ENCODE measurements around the gene MAGEB1.

The MAGEB1 gene

DNA sequence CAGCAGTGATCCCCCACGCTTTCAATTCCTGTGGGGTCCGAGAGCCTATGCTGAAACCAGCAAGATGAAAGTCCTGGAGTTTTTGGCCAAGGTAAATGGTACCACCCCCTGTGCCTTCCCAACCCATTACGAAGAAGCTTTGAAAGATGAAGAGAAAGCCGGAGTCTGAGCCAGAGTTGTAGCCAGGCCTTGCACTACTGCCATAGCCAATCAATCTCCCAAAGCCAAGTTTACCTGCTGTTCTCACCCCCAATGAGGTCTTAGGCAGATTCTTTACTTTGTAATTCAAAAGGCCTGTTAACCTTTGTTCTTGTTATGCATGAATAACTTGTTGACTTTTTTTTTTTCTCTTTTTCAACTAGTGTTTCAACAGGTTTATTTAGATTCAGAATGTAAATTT lies 27.6 kb upstream of the MAGEB1 start:
- no peak overlapping the region for H3K4ac ChIP-seq (ENCODE audit: low read depth, low read length)
- H3K36me3 ChIP-seq (ENCODE audit: control insufficient read depth in 1 of 2, insufficient read depth in 2 of 2, low read length in 2 of 2): no peaks in the 10 kb centered on the region
- no peak for DNase-seq
- no peak overlapping the region for H3K4me2 ChIP-seq (ENCODE audit: low read length)
- H3K79me1 ChIP-seq (ENCODE audit: low read length): no peaks in the 10 kb centered on the region
- H3K27ac ChIP-seq (ENCODE audit: low read depth, low read length): no peak overlapping the region
- WGBS (ENCODE audit: extremely low coverage, insufficient coverage, insufficient read length): no CpG with 5 or more reads among the region's 4 CpGs
- no peak overlapping the region for H3K4me3 ChIP-seq (ENCODE audit: low read depth, low read length)
- no peaks in the 10 kb centered on the region for H3K9me3 ChIP-seq (ENCODE audit: insufficient read depth, low read depth, low read length)
- H2AFZ ChIP-seq (ENCODE audit: insufficient read depth, low read length, poor library complexity): no peak overlapping the region
- H2BK12ac ChIP-seq (ENCODE audit: low read length): no peak overlapping the region
- H3K79me2 ChIP-seq (ENCODE audit: control insufficient read depth, insufficient read depth, low read length, poor library complexity): no peaks in the 10 kb centered on the region
- no peak overlapping the region for H2BK5ac ChIP-seq (ENCODE audit: low read depth, low read length, poor library complexity)
- no peak overlapping the region for H4K91ac ChIP-seq (ENCODE audit: low read depth, low read length)
- H3K9ac ChIP-seq (ENCODE audit: low read length): no peak overlapping the region
- H3K23ac ChIP-seq (ENCODE audit: low read length): no peak overlapping the region
- no peak overlapping the region for H2BK120ac ChIP-seq (ENCODE audit: insufficient read depth, low read length, poor library complexity)
- no peaks in the 10 kb centered on the region for H3K27me3 ChIP-seq (ENCODE audit: insufficient read depth, low read length)
- H3K4me1 ChIP-seq (ENCODE audit: control insufficient read depth in 1 of 2, insufficient read depth in 2 of 2, low read length in 2 of 2): no peaks in the 10 kb centered on the region
- no peak overlapping the region for H3K18ac ChIP-seq (ENCODE audit: low read length)
- no peak overlapping the region for H2AK5ac ChIP-seq (ENCODE audit: low read length)
- H4K12ac ChIP-seq (ENCODE audit: low read depth, low read length): no peak overlapping the region
- no peak overlapping the region for H3K14ac ChIP-seq (ENCODE audit: low read length)
- H4K8ac ChIP-seq (ENCODE audit: low read depth, low read length): no peak overlapping the region

DNA sequence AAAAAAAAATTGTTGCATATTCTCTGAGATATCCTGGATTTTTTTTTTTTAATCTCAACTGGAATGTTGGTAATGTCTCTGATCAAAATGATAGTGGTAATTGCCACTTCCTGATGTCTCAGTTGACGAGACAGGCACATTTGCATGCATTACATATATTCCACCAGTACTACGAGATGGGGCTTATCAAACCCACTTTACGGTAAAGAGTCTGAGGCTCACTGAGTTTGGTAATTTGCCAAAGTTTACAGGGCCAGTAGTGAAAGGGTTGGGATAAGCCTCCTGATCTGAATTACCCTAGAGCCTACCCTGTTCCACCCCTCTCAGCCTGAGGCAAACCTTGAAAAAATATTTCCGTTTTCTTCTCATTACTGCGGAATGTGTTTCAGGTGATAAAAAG lies 26.3 kb upstream of the MAGEB1 start:
- DNase-seq: peak; percentile 1 to 33

GRCh38 chrX:30224536-30224935 lies 22.4 kb upstream of the MAGEB1 start:
- Histone ChIP-seq H2BK12ac (ENCODE audit: low read length) (no peak overlapping the region), H3K27me3 (ENCODE audit: insufficient read depth, low read length) (no peaks in the 10 kb centered on the region), H2AFZ (ENCODE audit: insufficient read depth, low read length, poor library complexity) (no peak overlapping the region), H3K4me3 (ENCODE audit: low read depth, low read length) (no peak overlapping the region), H3K79me2 (ENCODE audit: control insufficient read depth, insufficient read depth, low read length, poor library complexity) (no peaks in the 10 kb centered on the region), H3K36me3 (ENCODE audit: control insufficient read depth in 1 of 2, insufficient read depth in 2 of 2, low read length in 2 of 2) (no peaks in the 10 kb centered on the region), H3K23ac (ENCODE audit: low read length) (no peak overlapping the region), H3K4me2 (ENCODE audit: low read length) (no peak overlapping the region), H3K79me1 (ENCODE audit: low read length) (no peaks in the 10 kb centered on the region), H2BK5ac (ENCODE audit: low read depth, low read length, poor library complexity) (no peak overlapping the region), H3K27ac (ENCODE audit: low read depth, low read length) (no peak overlapping the region), H3K4me1 (ENCODE audit: control insufficient read depth in 1 of 2, insufficient read depth in 2 of 2, low read length in 2 of 2) (no peaks in the 10 kb centered on the region), H3K14ac (ENCODE audit: low read length) (no peak overlapping the region), H3K9ac (ENCODE audit: low read length) (no peak overlapping the region), H3K9me3 (ENCODE audit: insufficient read depth, low read depth, low read length) (no peaks in the 10 kb centered on the region), H4K91ac (ENCODE audit: low read depth, low read length) (no peak overlapping the region), H3K4ac (ENCODE audit: low read depth, low read length) (no peak overlapping the region), H4K12ac (ENCODE audit: low read depth, low read length) (no peak overlapping the region), H2BK120ac (ENCODE audit: insufficient read depth, low read length, poor library complexity) (no peak overlapping the region), H4K8ac (ENCODE audit: low read depth, low read length) (no peak overlapping the region), H3K18ac (ENCODE audit: low read length) (no peak overlapping the region), H2AK5ac (ENCODE audit: low read length) (no peak overlapping the region)
- no peak for DNase-seq
- WGBS (ENCODE audit: extremely low coverage, insufficient coverage, insufficient read length): no CpG with 5 or more reads among the region's 2 CpGs

More for the DNA sequence above, 26.3 kb upstream of the MAGEB1 start:
- Histone ChIP-seq H2AFZ (ENCODE audit: insufficient read depth, low read length, poor library complexity) (no peak overlapping the region), H3K27me3 (ENCODE audit: insufficient read depth, low read length) (no peaks in the 10 kb centered on the region), H3K14ac (ENCODE audit: low read length) (no peak overlapping the region), H3K4me3 (ENCODE audit: low read depth, low read length) (no peak overlapping the region), H3K23ac (ENCODE audit: low read length) (no peak overlapping the region), H4K8ac (ENCODE audit: low read depth, low read length) (no peak overlapping the region), H3K36me3 (ENCODE audit: control insufficient read depth in 1 of 2, insufficient read depth in 2 of 2, low read length in 2 of 2) (no peaks in the 10 kb centered on the region), H2BK5ac (ENCODE audit: low read depth, low read length, poor library complexity) (no peak overlapping the region), H2BK120ac (ENCODE audit: insufficient read depth, low read length, poor library complexity) (no peak overlapping the region), H3K4me1 (ENCODE audit: control insufficient read depth in 1 of 2, insufficient read depth in 2 of 2, low read length in 2 of 2) (no peaks in the 10 kb centered on the region), H3K4ac (ENCODE audit: low read depth, low read length) (no peak overlapping the region), H3K4me2 (ENCODE audit: low read length) (no peak overlapping the region), H3K18ac (ENCODE audit: low read length) (no peak overlapping the region), H3K27ac (ENCODE audit: low read depth, low read length) (no peak overlapping the region), H3K9me3 (ENCODE audit: insufficient read depth, low read depth, low read length) (no peaks in the 10 kb centered on the region), H2BK12ac (ENCODE audit: low read length) (no peak overlapping the region), H3K9ac (ENCODE audit: low read length) (no peak overlapping the region), H2AK5ac (ENCODE audit: low read length) (no peak overlapping the region), H4K91ac (ENCODE audit: low read depth, low read length) (no peak overlapping the region), H3K79me2 (ENCODE audit: control insufficient read depth, insufficient read depth, low read length, poor library complexity) (no peaks in the 10 kb centered on the region), H3K79me1 (ENCODE audit: low read length) (no peaks in the 10 kb centered on the region), H4K12ac (ENCODE audit: low read depth, low read length) (no peak overlapping the region)
- WGBS (ENCODE audit: extremely low coverage, insufficient coverage, insufficient read length): no CpG with 5 or more reads among the region's 5 CpGs

GRCh38 chrX:30228526-30228925 lies 18.4 kb upstream of the MAGEB1 start:
- H4K8ac ChIP-seq (ENCODE audit: low read depth, low read length): no peak overlapping the region
- no peaks in the 10 kb centered on the region for H3K36me3 ChIP-seq (ENCODE audit: control insufficient read depth in 1 of 2, insufficient read depth in 2 of 2, low read length in 2 of 2)
- no peaks in the 10 kb centered on the region for H3K79me1 ChIP-seq (ENCODE audit: low read length)
- no peak overlapping the region for H3K9ac ChIP-seq (ENCODE audit: low read length)
- H3K4me2 ChIP-seq (ENCODE audit: low read length): no peak overlapping the region
- no peak overlapping the region for H3K27ac ChIP-seq (ENCODE audit: low read depth, low read length)
- no peak overlapping the region for H3K4me3 ChIP-seq (ENCODE audit: low read depth, low read length)
- H3K14ac ChIP-seq (ENCODE audit: low read length): no peak overlapping the region
- H4K12ac ChIP-seq (ENCODE audit: low read depth, low read length): no peak overlapping the region
- H3K23ac ChIP-seq (ENCODE audit: low read length): no peak overlapping the region
- no peak overlapping the region for H2AK5ac ChIP-seq (ENCODE audit: low read length)
- no CpG with 5 or more reads among the region's 1 CpG for WGBS (ENCODE audit: extremely low coverage, insufficient coverage, insufficient read length)
- no peak overlapping the region for H4K91ac ChIP-seq (ENCODE audit: low read depth, low read length)
- DNase-seq: no peak
- no peak overlapping the region for H2BK5ac ChIP-seq (ENCODE audit: low read depth, low read length, poor library complexity)
- H3K27me3 ChIP-seq (ENCODE audit: insufficient read depth, low read length): no peaks in the 10 kb centered on the region
- no peaks in the 10 kb centered on the region for H3K4me1 ChIP-seq (ENCODE audit: control insufficient read depth in 1 of 2, insufficient read depth in 2 of 2, low read length in 2 of 2)
- no peak overlapping the region for H3K18ac ChIP-seq (ENCODE audit: low read length)
- H3K9me3 ChIP-seq (ENCODE audit: insufficient read depth, low read depth, low read length): no peaks in the 10 kb centered on the region
- H2AFZ ChIP-seq (ENCODE audit: insufficient read depth, low read length, poor library complexity): no peak overlapping the region
- H3K4ac ChIP-seq (ENCODE audit: low read depth, low read length): no peak overlapping the region
- H2BK120ac ChIP-seq (ENCODE audit: insufficient read depth, low read length, poor library complexity): no peak overlapping the region
- H2BK12ac ChIP-seq (ENCODE audit: low read length): no peak overlapping the region
- no peaks in the 10 kb centered on the region for H3K79me2 ChIP-seq (ENCODE audit: control insufficient read depth, insufficient read depth, low read length, poor library complexity)

All from trophoblast cell (in vitro differentiated cells and primary cell).